Activated B cell treated with CpG ODN at 0.5 μM for 24 hours (primary cell): ENCODE results near the gene GSTA5. TPM values are rescaled to one million over a fixed set of nuclear protein-coding genes. Genes with fewer than 3 reads are reported as not detected.
"Not testable (repeated sequence)": the region's sequence is repeated elsewhere in the genome, so short reads cannot be mapped to it uniquely, and the experiment has no call there.

Experiments
- ATAC-seq: fragments of 200-7000 bp; cut with Tn5 transposase; one replicate; pipeline ENCODE4 v1.10.0; 2021; ENCODE audit warnings: low read depth, mild to moderate bottlenecking, moderate library complexity
- CTCF ChIA-PET: fragments of 350-600 bp; sonication (Branson Sonifier 250); formaldehyde crosslinking; loops from one replicate; lab custom pipeline; 2021; ENCODE audit warnings: antibody characterized with exemption; lab: Charles Lee
- POLR2A ChIA-PET: fragments of 350-600 bp; sonication (Branson Sonifier 250); formaldehyde crosslinking; loops from one replicate; lab custom pipeline; 2021; ENCODE audit warnings: antibody characterized with exemption; lab: Charles Lee
- DNase-seq: peaks from one replicate; pipeline ENCODE4 v3.0.0; 2022
- H3K27ac Mint-ChIP-seq: one replicate; pipeline ENCODE4 v1.8.0; 2020; ENCODE audit warnings: mixed read lengths
- H3K27me3 Mint-ChIP-seq: one replicate; pipeline ENCODE4 v1.8.0; 2021; ENCODE audit warnings: mixed read lengths
- H3K36me3 Mint-ChIP-seq: one replicate; pipeline ENCODE4 v1.8.0; 2021; ENCODE audit warnings: low read depth, mixed read lengths
- H3K4me1 Mint-ChIP-seq: one replicate; pipeline ENCODE4 v1.8.0; 2021; ENCODE audit warnings: mixed read lengths
- H3K4me3 Mint-ChIP-seq: one replicate; pipeline ENCODE4 v1.8.0; 2020; ENCODE audit warnings: mild to moderate bottlenecking, mixed read lengths
- H3K9me3 Mint-ChIP-seq: one replicate; pipeline ENCODE4 v1.8.0; 2020; ENCODE audit warnings: mixed read lengths
- intact Hi-C: fragments of 100-400 bp; cut with micrococcal nuclease; formaldehyde crosslinking; loops from one replicate; pipeline ENCODE4 v1.15.1; 2024
- total RNA-seq: library from RNA; stranded (reverse); gene quantifications from 2 replicates; pipeline ENCODE4 v1.2.3, GENCODE V29; 2022
- TF ChIP-seq, protein P1 (sequence below): fragments of 200-600 bp; IDR thresholded peaks from one replicate; pipeline ENCODE4 v1.8.0; 2022; ENCODE audit warnings: antibody characterized with exemption, mild to moderate bottlenecking

Gene GSTA5
- total RNA-seq, 1 donor from 2014 or later: not detected

- no peak overlapping the region for H3K27ac Mint-ChIP-seq
- H3K4me3 Mint-ChIP-seq: no peak overlapping the region
- no peak for DNase-seq
- TF ChIP-seq, protein P1, sequence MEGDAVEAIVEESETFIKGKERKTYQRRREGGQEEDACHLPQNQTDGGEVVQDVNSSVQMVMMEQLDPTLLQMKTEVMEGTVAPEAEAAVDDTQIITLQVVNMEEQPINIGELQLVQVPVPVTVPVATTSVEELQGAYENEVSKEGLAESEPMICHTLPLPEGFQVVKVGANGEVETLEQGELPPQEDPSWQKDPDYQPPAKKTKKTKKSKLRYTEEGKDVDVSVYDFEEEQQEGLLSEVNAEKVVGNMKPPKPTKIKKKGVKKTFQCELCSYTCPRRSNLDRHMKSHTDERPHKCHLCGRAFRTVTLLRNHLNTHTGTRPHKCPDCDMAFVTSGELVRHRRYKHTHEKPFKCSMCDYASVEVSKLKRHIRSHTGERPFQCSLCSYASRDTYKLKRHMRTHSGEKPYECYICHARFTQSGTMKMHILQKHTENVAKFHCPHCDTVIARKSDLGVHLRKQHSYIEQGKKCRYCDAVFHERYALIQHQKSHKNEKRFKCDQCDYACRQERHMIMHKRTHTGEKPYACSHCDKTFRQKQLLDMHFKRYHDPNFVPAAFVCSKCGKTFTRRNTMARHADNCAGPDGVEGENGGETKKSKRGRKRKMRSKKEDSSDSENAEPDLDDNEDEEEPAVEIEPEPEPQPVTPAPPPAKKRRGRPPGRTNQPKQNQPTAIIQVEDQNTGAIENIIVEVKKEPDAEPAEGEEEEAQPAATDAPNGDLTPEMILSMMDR: no peak
- ChIA-PET POLR2A (no interaction called here), CTCF (no interaction called here)
- no peaks in the 10 kb centered on the region for H3K36me3 Mint-ChIP-seq
- no peaks in the 10 kb centered on the region for H3K4me1 Mint-ChIP-seq
- peaks cover 6% of the 10 kb centered on the region for H3K9me3 Mint-ChIP-seq
- no peak for ATAC-seq
- H3K27me3 Mint-ChIP-seq: peaks cover 25% of the 10 kb centered on the region
- intact Hi-C loops: no loop called here
Observed at GRCh38 chr6:52849137-52849536, 8.5 kb upstream of the GSTA5 start.

GRCh38 chr6:52846002-52846401 lies 5.4 kb upstream of the GSTA5 start:
- H3K27ac Mint-ChIP-seq: no peak overlapping the region
- H3K4me1 Mint-ChIP-seq: no peaks in the 10 kb centered on the region
- TF ChIP-seq, protein P1: no peak
- DNase-seq (no peak), ATAC-seq (no peak)
- no peaks in the 10 kb centered on the region for H3K36me3 Mint-ChIP-seq
- ChIA-PET POLR2A (no interaction called here), CTCF (no interaction called here)
- peaks cover 12% of the 10 kb centered on the region for H3K27me3 Mint-ChIP-seq
- H3K9me3 Mint-ChIP-seq: peaks cover 6% of the 10 kb centered on the region
- intact Hi-C loops: no loop called here
- H3K4me3 Mint-ChIP-seq: no peak overlapping the region

GRCh38 chr6:52843605-52844004 lies 3.0 kb upstream of the GSTA5 start:
- no peak overlapping the region for H3K4me3 Mint-ChIP-seq
- H3K9me3 Mint-ChIP-seq: peaks cover 6% of the 10 kb centered on the region
- H3K36me3 Mint-ChIP-seq: no peaks in the 10 kb centered on the region
- no peak overlapping the region for H3K27ac Mint-ChIP-seq
- peaks cover 11% of the 10 kb centered on the region for H3K27me3 Mint-ChIP-seq
- ATAC-seq: no peak
- POLR2A ChIA-PET: no interaction called here
- intact Hi-C loops: no loop called here
- CTCF ChIA-PET: no interaction called here
- TF ChIP-seq, protein P1: no peak
- no peaks in the 10 kb centered on the region for H3K4me1 Mint-ChIP-seq
- no peak for DNase-seq

DNA sequence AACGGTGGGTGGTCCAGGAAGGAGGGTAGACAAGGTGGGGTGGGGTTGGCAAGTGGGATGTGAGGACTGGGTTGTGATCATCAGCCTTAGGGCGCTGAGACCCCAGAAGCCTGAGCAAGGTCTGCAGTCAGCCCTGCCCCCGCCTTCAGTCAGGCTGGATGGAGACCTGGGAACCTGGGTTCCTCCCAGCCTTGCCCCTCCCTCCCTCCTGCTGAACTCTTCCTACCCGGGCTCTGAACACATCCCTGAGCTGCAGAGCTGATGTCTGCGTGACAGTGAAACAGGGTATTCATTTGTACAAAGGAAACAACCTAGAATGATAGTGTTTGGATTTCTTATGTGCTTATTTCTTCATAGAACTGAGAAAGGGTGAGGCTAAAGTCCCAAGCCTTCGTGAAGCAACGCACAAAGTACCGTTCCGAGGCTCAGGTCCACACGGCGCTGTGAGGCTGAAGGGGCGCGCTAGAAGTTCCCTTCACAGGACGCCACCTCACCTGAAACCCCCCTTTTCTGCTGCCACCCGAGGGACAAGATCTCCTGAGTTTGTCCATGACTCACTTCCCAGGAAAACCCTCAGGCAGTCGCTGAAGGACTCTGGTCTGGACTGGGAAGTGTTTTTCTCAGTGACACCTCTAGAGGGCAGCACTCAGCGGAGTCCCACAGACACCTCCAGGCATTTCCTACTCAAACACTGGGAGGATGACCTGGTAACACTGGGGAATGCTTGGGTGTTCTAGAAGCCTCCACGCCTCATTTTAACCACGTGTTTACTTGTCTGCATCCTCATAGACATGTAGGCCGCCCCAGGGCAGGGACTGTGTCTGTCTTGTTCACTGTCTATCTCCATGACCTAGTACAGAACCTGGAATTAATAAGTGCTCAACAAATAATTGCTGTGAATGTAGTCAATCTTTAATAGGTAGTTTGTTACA lies 1.2 kb downstream of the GSTA5 start:
- Mint-ChIP-seq H3K4me1 (no peaks in the 10 kb centered on the region), H3K27me3 (peaks cover 29% of the 10 kb centered on the region), H3K36me3 (no peaks in the 10 kb centered on the region), H3K4me3 (no peak overlapping the region), H3K9me3 (no peaks in the 10 kb centered on the region), H3K27ac (no peak overlapping the region)
- ATAC-seq (peak; percentile 77), DNase-seq (peak; percentile 26)
- TF ChIP-seq, protein P1: peak; percentile 15
- ChIA-PET CTCF (no interaction called here), POLR2A (no interaction called here)
- intact Hi-C loops: loop anchor here (1.0 to 5.0 kb wide), 2 partner anchors 493 to 645 kb away; no protein-coding TSS in a partner anchor

- Mint-ChIP-seq H3K27me3 (peaks cover 28% of the 10 kb centered on the region), H3K4me1 (no peaks in the 10 kb centered on the region), H3K4me3 (no peak overlapping the region), H3K27ac (no peak overlapping the region), H3K9me3 (no peaks in the 10 kb centered on the region), H3K36me3 (no peaks in the 10 kb centered on the region)
- intact Hi-C loops: no loop called here
- TF ChIP-seq, protein P1: no peak
- ChIA-PET POLR2A (no interaction called here), CTCF (no interaction called here)
- DNase-seq (no peak), ATAC-seq (no peak)
Observed at GRCh38 chr6:52834481-52834880, 6.1 kb downstream of the GSTA5 start.

GRCh38 chr6:52830869-52831268 lies 9.7 kb downstream of the GSTA5 start:
- DNase-seq, H3K4me1 Mint-ChIP-seq, H3K36me3 Mint-ChIP-seq, CTCF ChIA-PET, H3K27ac Mint-ChIP-seq, POLR2A ChIA-PET, H3K9me3 Mint-ChIP-seq, ATAC-seq, H3K4me3 Mint-ChIP-seq, intact Hi-C loops: not testable (repeated sequence)
- H3K27me3 Mint-ChIP-seq: peaks cover 12% of the 10 kb centered on the region
